Panc1 (cell line): ENCODE results near the gene C2orf81.

Experiments
- POLR2AphosphoS5 ChIP-seq: IDR thresholded peaks from 2 replicates; pipeline ENCODE4 v1.6.1; 2012; ENCODE audit warnings: mild to moderate bottlenecking, low read depth, low read length, moderate library complexity
- REST ChIP-seq, 2 experiments: IDR thresholded peaks; 2 replicates each; pipeline ENCODE4 v1.6.1; 2011 to 2012; ENCODE audit warnings: low read depth in 2 of 2, control low read depth in 1 of 2, low read length in 1 of 2, mild to moderate bottlenecking in 1 of 2, moderate library complexity in 1 of 2; ENCODE audit not compliant: insufficient read depth in 1 of 2
- TF ChIP-seq, protein P1 (sequence below): fragments of 450-650 bp; IDR thresholded peaks from 2 replicates; pipeline ENCODE4 v1.5.1; 2017; ENCODE audit warnings: mild to moderate bottlenecking

GRCh38 chr2:74379851-74380789 lies 41.3 kb downstream of the C2orf81 start, which contains the start of gene DCTN1:
- TF ChIP-seq POLR2AphosphoS5 = no peak
- TF ChIP-seq, protein P1, sequence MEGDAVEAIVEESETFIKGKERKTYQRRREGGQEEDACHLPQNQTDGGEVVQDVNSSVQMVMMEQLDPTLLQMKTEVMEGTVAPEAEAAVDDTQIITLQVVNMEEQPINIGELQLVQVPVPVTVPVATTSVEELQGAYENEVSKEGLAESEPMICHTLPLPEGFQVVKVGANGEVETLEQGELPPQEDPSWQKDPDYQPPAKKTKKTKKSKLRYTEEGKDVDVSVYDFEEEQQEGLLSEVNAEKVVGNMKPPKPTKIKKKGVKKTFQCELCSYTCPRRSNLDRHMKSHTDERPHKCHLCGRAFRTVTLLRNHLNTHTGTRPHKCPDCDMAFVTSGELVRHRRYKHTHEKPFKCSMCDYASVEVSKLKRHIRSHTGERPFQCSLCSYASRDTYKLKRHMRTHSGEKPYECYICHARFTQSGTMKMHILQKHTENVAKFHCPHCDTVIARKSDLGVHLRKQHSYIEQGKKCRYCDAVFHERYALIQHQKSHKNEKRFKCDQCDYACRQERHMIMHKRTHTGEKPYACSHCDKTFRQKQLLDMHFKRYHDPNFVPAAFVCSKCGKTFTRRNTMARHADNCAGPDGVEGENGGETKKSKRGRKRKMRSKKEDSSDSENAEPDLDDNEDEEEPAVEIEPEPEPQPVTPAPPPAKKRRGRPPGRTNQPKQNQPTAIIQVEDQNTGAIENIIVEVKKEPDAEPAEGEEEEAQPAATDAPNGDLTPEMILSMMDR = no peak
- no peak for TF ChIP-seq REST (IDR thresholded peaks at IDR 0.05; ENCODE audit: insufficient read depth in 1 of 2, low read depth in 2 of 2, low read length in 1 of 2)
